ENCODE results near the gene SMIM35.

- TF ChIP-seq SP1 (CRISPR knock-in tag; conservative IDR thresholded peaks at IDR 0.05) (no peak), TCF7 (CRISPR knock-in tag; IDR thresholded peaks at IDR 0.05; ENCODE audit: low read depth) (no peak), ETV6 (CRISPR knock-in tag; IDR thresholded peaks at IDR 0.05) (no peak), CTCF (IDR thresholded peaks at IDR 0.05) (no peak), RORB (CRISPR knock-in tag; IDR thresholded peaks at IDR 0.05) (no peak), ZNF396 (CRISPR knock-in tag; IDR thresholded peaks at IDR 0.05; ENCODE audit: borderline replicate concordance) (no peak), USF2 (CRISPR knock-in tag; IDR thresholded peaks at IDR 0.05) (no peak), NR3C1 (CRISPR knock-in tag; conservative IDR thresholded peaks at IDR 0.05; ENCODE audit: low read depth) (no peak), CREM (CRISPR knock-in tag; IDR thresholded peaks at IDR 0.05) (no peak), ZNF138 (CRISPR knock-in tag; conservative IDR thresholded peaks at IDR 0.05) (no peak), PREB (CRISPR knock-in tag; IDR thresholded peaks at IDR 0.05; ENCODE audit: borderline replicate concordance) (no peak), TEAD4 (CRISPR knock-in tag; IDR thresholded peaks at IDR 0.05) (no peak), ESRRA (CRISPR knock-in tag; IDR thresholded peaks at IDR 0.05; ENCODE audit: borderline replicate concordance) (no peak)
- TF ChIP-seq, protein P1, sequence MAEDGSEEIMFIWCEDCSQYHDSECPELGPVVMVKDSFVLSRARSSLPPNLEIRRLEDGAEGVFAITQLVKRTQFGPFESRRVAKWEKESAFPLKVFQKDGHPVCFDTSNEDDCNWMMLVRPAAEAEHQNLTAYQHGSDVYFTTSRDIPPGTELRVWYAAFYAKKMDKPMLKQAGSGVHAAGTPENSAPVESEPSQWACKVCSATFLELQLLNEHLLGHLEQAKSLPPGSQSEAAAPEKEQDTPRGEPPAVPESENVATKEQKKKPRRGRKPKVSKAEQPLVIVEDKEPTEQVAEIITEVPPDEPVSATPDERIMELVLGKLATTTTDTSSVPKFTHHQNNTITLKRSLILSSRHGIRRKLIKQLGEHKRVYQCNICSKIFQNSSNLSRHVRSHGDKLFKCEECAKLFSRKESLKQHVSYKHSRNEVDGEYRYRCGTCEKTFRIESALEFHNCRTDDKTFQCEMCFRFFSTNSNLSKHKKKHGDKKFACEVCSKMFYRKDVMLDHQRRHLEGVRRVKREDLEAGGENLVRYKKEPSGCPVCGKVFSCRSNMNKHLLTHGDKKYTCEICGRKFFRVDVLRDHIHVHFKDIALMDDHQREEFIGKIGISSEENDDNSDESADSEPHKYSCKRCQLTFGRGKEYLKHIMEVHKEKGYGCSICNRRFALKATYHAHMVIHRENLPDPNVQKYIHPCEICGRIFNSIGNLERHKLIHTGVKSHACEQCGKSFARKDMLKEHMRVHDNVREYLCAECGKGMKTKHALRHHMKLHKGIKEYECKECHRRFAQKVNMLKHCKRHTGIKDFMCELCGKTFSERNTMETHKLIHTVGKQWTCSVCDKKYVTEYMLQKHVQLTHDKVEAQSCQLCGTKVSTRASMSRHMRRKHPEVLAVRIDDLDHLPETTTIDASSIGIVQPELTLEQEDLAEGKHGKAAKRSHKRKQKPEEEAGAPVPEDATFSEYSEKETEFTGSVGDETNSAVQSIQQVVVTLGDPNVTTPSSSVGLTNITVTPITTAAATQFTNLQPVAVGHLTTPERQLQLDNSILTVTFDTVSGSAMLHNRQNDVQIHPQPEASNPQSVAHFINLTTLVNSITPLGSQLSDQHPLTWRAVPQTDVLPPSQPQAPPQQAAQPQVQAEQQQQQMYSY (CRISPR knock-in tag; IDR thresholded peaks at IDR 0.05): no peak
Observed at GRCh38 chr11:118100691-118101232, 14.0 kb upstream of the SMIM35 start.
